Measurements from ENCODE around the gene SOS2. TPM values are rescaled to one million over a fixed set of nuclear protein-coding genes. Genes with fewer than 3 reads are reported as not detected.

The SOS2 gene
- total RNA-seq, 1 donor from 2014 or later: 29.3 TPM

GRCh38 chr14:50094056-50094755, 137.2 kb downstream of the SOS2 start:
- Mint-ChIP-seq H3K27me3 (ENCODE audit: unreplicated experiment) (no peaks in the 10 kb centered on the region), H3K9me3 (ENCODE audit: unreplicated experiment) (no peaks in the 10 kb centered on the region), H3K4me1 (ENCODE audit: unreplicated experiment) (no peaks in the 10 kb centered on the region), H3K4me3 (ENCODE audit: unreplicated experiment) (no peak overlapping the region), H3K36me3 (ENCODE audit: unreplicated experiment) (peaks cover 10% of the 10 kb centered on the region), H3K27ac (ENCODE audit: unreplicated experiment) (no peak overlapping the region)
- no peak for DNase-seq (ENCODE audit: extremely low spot score, unreplicated experiment)
- no peak for TF ChIP-seq CTCF (IDR thresholded peaks at IDR 0.05)

GRCh38 chr14:50093496-50093895, 137.9 kb downstream of the SOS2 start:
- DNase-seq (ENCODE audit: extremely low spot score, unreplicated experiment): no peak
- Mint-ChIP-seq H3K4me3 (ENCODE audit: unreplicated experiment) (no peak overlapping the region), H3K9me3 (ENCODE audit: unreplicated experiment) (no peaks in the 10 kb centered on the region), H3K36me3 (ENCODE audit: unreplicated experiment) (peaks cover 10% of the 10 kb centered on the region), H3K4me1 (ENCODE audit: unreplicated experiment) (no peaks in the 10 kb centered on the region), H3K27ac (ENCODE audit: unreplicated experiment) (no peak overlapping the region), H3K27me3 (ENCODE audit: unreplicated experiment) (no peaks in the 10 kb centered on the region)
- TF ChIP-seq CTCF (IDR thresholded peaks at IDR 0.05): no peak

GRCh38 chr14:50092006-50092555, 139.3 kb downstream of the SOS2 start:
- Mint-ChIP-seq H3K27ac (ENCODE audit: unreplicated experiment) (no peak overlapping the region), H3K4me3 (ENCODE audit: unreplicated experiment) (no peak overlapping the region), H3K4me1 (ENCODE audit: unreplicated experiment) (no peaks in the 10 kb centered on the region), H3K27me3 (ENCODE audit: unreplicated experiment) (no peaks in the 10 kb centered on the region), H3K36me3 (ENCODE audit: unreplicated experiment) (peaks cover 10% of the 10 kb centered on the region), H3K9me3 (ENCODE audit: unreplicated experiment) (no peaks in the 10 kb centered on the region)
- peak; percentile 68 for DNase-seq (ENCODE audit: extremely low spot score, unreplicated experiment)
- TF ChIP-seq CTCF (IDR thresholded peaks at IDR 0.05): no peak

GRCh38 chr14:50091240-50091913, 140.0 kb downstream of the SOS2 start:
- no peak for TF ChIP-seq CTCF (IDR thresholded peaks at IDR 0.05)
- Mint-ChIP-seq H3K36me3 (ENCODE audit: unreplicated experiment) (peaks cover 5% of the 10 kb centered on the region), H3K27me3 (ENCODE audit: unreplicated experiment) (no peaks in the 10 kb centered on the region), H3K9me3 (ENCODE audit: unreplicated experiment) (no peaks in the 10 kb centered on the region), H3K27ac (ENCODE audit: unreplicated experiment) (no peak overlapping the region), H3K4me1 (ENCODE audit: unreplicated experiment) (no peaks in the 10 kb centered on the region), H3K4me3 (ENCODE audit: unreplicated experiment) (no peak overlapping the region)
- DNase-seq (ENCODE audit: extremely low spot score, unreplicated experiment): peak; percentile 68

- H3K27ac Mint-ChIP-seq (ENCODE audit: unreplicated experiment): no peak overlapping the region
- peaks cover 6% of the 10 kb centered on the region for H3K4me1 Mint-ChIP-seq (ENCODE audit: unreplicated experiment)
- no peaks in the 10 kb centered on the region for H3K36me3 Mint-ChIP-seq (ENCODE audit: unreplicated experiment)
- no peak overlapping the region for H3K4me3 Mint-ChIP-seq (ENCODE audit: unreplicated experiment)
- no peak for TF ChIP-seq CTCF (IDR thresholded peaks at IDR 0.05)
- H3K27me3 Mint-ChIP-seq (ENCODE audit: unreplicated experiment): no peaks in the 10 kb centered on the region
- H3K9me3 Mint-ChIP-seq (ENCODE audit: unreplicated experiment): no peaks in the 10 kb centered on the region
- DNase-seq (ENCODE audit: extremely low spot score, unreplicated experiment): peak; percentile 34
These were observed 142.2 kb downstream of the SOS2 start for GRCh38 chr14:50089208-50089607.

All from osteocyte (in vitro differentiated cells).